ENCODE data around the gene MARK2. TPM values are rescaled to one million over a fixed set of nuclear protein-coding genes. Genes with fewer than 3 reads are reported as not detected.

Gene MARK2
- total RNA-seq, 1 donor: 14.8 TPM

DNA sequence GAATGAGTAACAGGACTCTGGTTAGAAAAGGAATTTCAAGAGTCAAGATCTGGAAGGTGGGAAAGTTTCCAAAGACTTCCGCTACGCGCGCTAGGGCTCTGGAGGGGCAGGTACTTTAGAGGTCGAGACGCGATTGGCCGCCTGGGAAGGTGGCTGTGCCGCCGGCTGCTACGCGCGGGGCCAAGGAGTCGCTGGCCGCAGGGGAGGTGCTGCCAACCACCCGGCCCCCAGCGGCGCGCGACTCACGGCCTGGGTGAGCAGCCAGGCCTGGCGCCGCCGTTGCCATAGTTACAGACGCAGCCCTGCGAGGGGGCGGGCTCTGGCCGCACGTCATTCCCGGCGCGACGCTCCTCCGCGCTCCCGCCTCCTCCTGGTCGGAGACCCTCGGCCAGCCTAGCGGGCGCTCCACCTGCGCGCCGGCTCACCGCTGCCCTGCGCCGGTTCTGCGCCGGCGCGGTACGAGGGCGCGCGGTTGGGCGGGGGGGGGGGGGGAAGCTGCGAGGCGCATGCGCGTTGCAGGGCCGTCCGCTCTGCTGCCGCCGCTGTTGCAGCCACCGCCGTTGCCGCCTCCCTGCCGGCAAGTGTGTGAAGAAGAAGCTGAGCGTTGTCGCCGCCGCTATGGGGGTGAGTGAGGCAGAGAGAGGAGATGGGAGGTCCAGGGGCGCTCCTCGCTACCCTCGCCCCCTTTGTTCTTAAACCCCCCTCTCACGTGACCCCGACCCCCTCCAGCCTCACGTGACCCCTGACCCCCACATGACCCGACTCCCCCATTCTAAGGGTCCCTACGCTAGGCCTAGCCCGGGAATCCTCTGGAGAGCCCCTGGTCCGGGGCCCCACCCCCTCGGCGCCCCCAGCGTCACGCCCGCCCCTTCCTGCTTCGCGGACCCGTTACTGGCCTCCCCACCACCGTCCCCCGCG lies 99.8 kb downstream of the MARK2 start, which contains the start of gene NAA40:
TSS of gene NAA40 (plus strand) at position 524 of the 918 bp plus-strand sequence. CDS start at position 619, 95 bp downstream.
- peaks cover 13% of the 10 kb centered on the region for H3K4me1 ChIP-seq (ENCODE audit: insufficient read depth, low read length)

DNA sequence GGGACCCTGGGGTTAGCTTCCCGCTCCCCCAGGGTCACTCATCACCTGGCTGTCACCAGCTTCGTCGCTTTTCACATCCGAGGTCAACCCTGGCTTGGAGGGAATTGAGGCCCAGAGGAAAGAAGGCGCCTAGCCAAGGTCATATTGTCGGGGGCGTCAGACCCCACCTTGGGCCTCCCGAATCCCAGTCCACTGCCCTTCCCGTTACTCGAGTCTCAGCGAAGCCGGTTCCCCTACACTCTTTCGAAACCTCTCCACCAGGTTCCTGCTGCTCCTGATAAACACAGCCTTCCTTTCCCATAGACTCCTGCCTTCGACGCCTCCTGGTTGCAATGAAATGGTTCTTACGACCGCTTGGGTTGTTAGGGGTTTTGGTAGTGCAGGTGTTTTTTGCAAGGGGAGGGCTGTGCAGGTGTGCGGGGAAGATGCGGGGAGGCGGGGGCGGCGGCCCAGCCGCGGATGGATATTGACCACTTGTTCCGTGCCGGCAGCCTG lies 100.5 kb downstream of the MARK2 start:
- TF ChIP-seq, protein P1, sequence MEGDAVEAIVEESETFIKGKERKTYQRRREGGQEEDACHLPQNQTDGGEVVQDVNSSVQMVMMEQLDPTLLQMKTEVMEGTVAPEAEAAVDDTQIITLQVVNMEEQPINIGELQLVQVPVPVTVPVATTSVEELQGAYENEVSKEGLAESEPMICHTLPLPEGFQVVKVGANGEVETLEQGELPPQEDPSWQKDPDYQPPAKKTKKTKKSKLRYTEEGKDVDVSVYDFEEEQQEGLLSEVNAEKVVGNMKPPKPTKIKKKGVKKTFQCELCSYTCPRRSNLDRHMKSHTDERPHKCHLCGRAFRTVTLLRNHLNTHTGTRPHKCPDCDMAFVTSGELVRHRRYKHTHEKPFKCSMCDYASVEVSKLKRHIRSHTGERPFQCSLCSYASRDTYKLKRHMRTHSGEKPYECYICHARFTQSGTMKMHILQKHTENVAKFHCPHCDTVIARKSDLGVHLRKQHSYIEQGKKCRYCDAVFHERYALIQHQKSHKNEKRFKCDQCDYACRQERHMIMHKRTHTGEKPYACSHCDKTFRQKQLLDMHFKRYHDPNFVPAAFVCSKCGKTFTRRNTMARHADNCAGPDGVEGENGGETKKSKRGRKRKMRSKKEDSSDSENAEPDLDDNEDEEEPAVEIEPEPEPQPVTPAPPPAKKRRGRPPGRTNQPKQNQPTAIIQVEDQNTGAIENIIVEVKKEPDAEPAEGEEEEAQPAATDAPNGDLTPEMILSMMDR (IDR thresholded peaks at IDR 0.05; ENCODE audit: extremely low read depth, low read depth, low read length): no peak
- H3K27ac ChIP-seq (ENCODE audit: low read depth, low read length): peak overlapping the region; percentile 66
- peak; percentile 88 for DNase-seq (ENCODE audit: insufficient read length, low spot score, missing footprints)
- H2AFZ ChIP-seq (ENCODE audit: low read length): peak overlapping the region; percentile 91
- no peaks in the 10 kb centered on the region for H3K27me3 ChIP-seq (ENCODE audit: insufficient read depth, low read length)
- H3K4me3 ChIP-seq (ENCODE audit: insufficient read depth, low read length): peak overlapping the region; percentile 88
- H3K9me3 ChIP-seq (ENCODE audit: low read depth, low read length): no peaks in the 10 kb centered on the region
- peaks cover 13% of the 10 kb centered on the region for H3K4me1 ChIP-seq (ENCODE audit: insufficient read depth, low read length)
- H3K36me3 ChIP-seq (ENCODE audit: insufficient read depth, low read length): no peaks in the 10 kb centered on the region
- H3K79me2 ChIP-seq (ENCODE audit: insufficient read depth, low read length): peaks cover 44% of the 10 kb centered on the region
- H3K4me2 ChIP-seq (ENCODE audit: insufficient read depth, low read length): peak overlapping the region; percentile 99
- H4K20me1 ChIP-seq (ENCODE audit: insufficient read depth, low read length): no peaks in the 10 kb centered on the region

More for the DNA sequence above, 99.8 kb downstream of the MARK2 start, which contains the start of gene NAA40:
- Histone ChIP-seq H3K79me2 (ENCODE audit: insufficient read depth, low read length) (peaks cover 38% of the 10 kb centered on the region), H3K36me3 (ENCODE audit: insufficient read depth, low read length) (no peaks in the 10 kb centered on the region), H3K4me3 (ENCODE audit: insufficient read depth, low read length) (peak within 1 kb of the TSS; percentile 88), H4K20me1 (ENCODE audit: insufficient read depth, low read length) (no peaks in the 10 kb centered on the region), H3K9me3 (ENCODE audit: low read depth, low read length) (no peaks in the 10 kb centered on the region), H2AFZ (ENCODE audit: low read length) (peak within 1 kb of the TSS; percentile 91), H3K4me2 (ENCODE audit: insufficient read depth, low read length) (peak within 1 kb of the TSS; percentile 99), H3K27me3 (ENCODE audit: insufficient read depth, low read length) (no peaks in the 10 kb centered on the region), H3K27ac (ENCODE audit: low read depth, low read length) (peak within 1 kb of the TSS; percentile 66)
- peak; percentile 99 for DNase-seq (ENCODE audit: insufficient read length, low spot score, missing footprints)
- TF ChIP-seq, protein P1 (IDR thresholded peaks at IDR 0.05; ENCODE audit: extremely low read depth, low read depth, low read length): no peak

DNA sequence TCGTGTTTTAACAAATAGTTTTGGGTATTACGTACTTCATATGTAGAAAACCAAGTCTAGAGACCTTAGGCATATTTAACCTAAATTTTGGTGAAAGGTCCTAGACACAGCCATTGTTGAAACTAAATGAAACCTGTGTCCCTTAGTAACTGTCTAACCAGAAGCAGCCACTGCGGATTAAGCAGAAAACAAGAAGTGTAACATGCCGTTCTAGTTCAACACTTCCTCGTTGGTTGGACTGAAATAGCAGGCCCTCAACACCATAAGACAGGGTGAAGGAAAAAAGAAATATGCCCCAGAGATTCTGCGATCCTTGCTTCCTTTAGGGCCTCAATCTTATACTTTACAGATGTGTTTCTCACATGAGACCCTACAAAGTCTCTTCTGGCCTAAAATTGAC lies 101.9 kb downstream of the MARK2 start:
- no peaks in the 10 kb centered on the region for H3K9me3 ChIP-seq (ENCODE audit: low read depth, low read length)
- H3K79me2 ChIP-seq (ENCODE audit: insufficient read depth, low read length): peaks cover 52% of the 10 kb centered on the region
- TF ChIP-seq, protein P1 (IDR thresholded peaks at IDR 0.05; ENCODE audit: extremely low read depth, low read depth, low read length): no peak
- peaks cover 23% of the 10 kb centered on the region for H3K4me1 ChIP-seq (ENCODE audit: insufficient read depth, low read length)
- H3K4me2 ChIP-seq (ENCODE audit: insufficient read depth, low read length): no peak overlapping the region
- no peaks in the 10 kb centered on the region for H3K27me3 ChIP-seq (ENCODE audit: insufficient read depth, low read length)
- no peaks in the 10 kb centered on the region for H4K20me1 ChIP-seq (ENCODE audit: insufficient read depth, low read length)
- no peak overlapping the region for H3K27ac ChIP-seq (ENCODE audit: low read depth, low read length)
- DNase-seq (ENCODE audit: insufficient read length, low spot score, missing footprints): peak; percentile 11
- no peak overlapping the region for H2AFZ ChIP-seq (ENCODE audit: low read length)
- no peak overlapping the region for H3K4me3 ChIP-seq (ENCODE audit: insufficient read depth, low read length)
- H3K36me3 ChIP-seq (ENCODE audit: insufficient read depth, low read length): no peaks in the 10 kb centered on the region

DNA sequence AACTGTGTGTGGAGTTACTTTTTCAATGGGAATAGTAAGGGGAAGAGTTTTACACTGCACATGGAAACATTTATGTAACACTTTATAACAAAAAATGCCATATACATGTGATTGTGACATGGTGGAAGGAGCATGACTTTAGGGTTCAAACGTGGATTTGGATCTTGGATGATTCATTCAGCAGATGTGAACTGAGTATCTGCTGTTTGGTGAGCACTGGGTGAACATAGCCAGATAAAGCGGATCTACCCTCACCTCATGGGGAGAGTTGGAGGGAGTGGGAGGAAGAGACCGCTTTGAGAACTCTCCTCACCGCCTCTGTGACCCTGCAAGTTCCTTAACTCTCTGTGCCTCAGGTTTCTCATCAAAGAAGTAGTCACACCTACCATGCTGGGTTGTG lies 103.0 kb downstream of the MARK2 start:
- no peaks in the 10 kb centered on the region for H3K27me3 ChIP-seq (ENCODE audit: insufficient read depth, low read length)
- H3K4me1 ChIP-seq (ENCODE audit: insufficient read depth, low read length): peaks cover 24% of the 10 kb centered on the region
- peak; percentile 37 for DNase-seq (ENCODE audit: insufficient read length, low spot score, missing footprints)
- no peak overlapping the region for H2AFZ ChIP-seq (ENCODE audit: low read length)
- H3K4me2 ChIP-seq (ENCODE audit: insufficient read depth, low read length): no peak overlapping the region
- TF ChIP-seq, protein P1 (IDR thresholded peaks at IDR 0.05; ENCODE audit: extremely low read depth, low read depth, low read length): no peak
- H3K9me3 ChIP-seq (ENCODE audit: low read depth, low read length): no peaks in the 10 kb centered on the region
- no peak overlapping the region for H3K27ac ChIP-seq (ENCODE audit: low read depth, low read length)
- peaks cover 52% of the 10 kb centered on the region for H3K79me2 ChIP-seq (ENCODE audit: insufficient read depth, low read length)
- no peak overlapping the region for H3K4me3 ChIP-seq (ENCODE audit: insufficient read depth, low read length)
- peaks cover 3% of the 10 kb centered on the region for H4K20me1 ChIP-seq (ENCODE audit: insufficient read depth, low read length)
- peaks cover 10% of the 10 kb centered on the region for H3K36me3 ChIP-seq (ENCODE audit: insufficient read depth, low read length)
